Fibroblast of mammary gland (primary cell): ENCODE results near the gene C9orf152.

Experiments used
- DNase-seq: peaks from one replicate; pipeline ENCODE4 v3.0.0-alpha.2; 2010; ENCODE audit warnings: low read depth
- H3K4me3 ChIP-seq: 2 replicates; pipeline ENCODE4 v1.5.1; 2011; ENCODE audit warnings: low read depth, mild to moderate bottlenecking, low read length, moderate library complexity; ENCODE audit not compliant: control insufficient read depth
- TF ChIP-seq, protein P1 (sequence below): conservative IDR thresholded peaks from 2 replicates; pipeline ENCODE4 v1.5.1; 2011; ENCODE audit warnings: low read depth, low read length, inconsistent platforms; ENCODE audit not compliant: control insufficient read depth, insufficient read depth

C9orf152 gene

DNA sequence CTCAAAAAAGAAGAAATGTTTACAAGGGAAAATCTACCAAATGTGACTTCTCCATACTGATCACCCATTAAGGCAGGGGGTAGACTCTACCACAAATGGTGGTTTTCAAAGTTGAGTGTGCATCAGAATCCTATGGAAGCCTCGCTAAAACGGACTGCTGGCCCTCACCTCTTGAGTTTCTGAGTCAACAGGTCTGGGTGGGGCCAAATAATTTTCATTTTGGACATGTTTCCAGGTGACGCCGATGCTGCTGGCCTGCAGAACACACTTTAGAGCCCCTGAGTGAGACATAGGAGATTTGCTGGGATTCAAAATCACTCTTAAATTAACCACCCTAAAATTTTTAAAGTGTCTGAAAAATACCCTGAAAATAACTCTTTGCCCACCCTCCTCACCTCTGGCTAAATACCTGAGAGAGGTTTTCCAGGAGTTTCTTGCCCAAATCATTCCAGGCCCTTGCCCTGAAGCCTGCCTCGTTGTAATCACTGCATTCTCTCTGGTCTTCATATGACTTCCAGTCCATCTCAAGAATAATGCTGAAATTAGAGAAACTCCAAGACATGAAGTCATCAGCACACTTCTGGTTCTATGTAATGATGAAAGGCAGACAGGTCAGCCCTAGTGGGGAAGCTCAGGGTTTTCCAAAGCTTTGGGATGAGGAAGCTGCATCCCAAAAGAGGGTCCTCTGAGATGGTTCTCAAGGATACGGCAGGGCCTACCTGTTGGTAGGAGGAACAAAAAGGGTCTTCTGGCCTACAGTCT lies 18.2 kb downstream of the C9orf152 start:
- H3K4me3 ChIP-seq = no peak overlapping the region
- no peak for DNase-seq
- TF ChIP-seq, protein P1, sequence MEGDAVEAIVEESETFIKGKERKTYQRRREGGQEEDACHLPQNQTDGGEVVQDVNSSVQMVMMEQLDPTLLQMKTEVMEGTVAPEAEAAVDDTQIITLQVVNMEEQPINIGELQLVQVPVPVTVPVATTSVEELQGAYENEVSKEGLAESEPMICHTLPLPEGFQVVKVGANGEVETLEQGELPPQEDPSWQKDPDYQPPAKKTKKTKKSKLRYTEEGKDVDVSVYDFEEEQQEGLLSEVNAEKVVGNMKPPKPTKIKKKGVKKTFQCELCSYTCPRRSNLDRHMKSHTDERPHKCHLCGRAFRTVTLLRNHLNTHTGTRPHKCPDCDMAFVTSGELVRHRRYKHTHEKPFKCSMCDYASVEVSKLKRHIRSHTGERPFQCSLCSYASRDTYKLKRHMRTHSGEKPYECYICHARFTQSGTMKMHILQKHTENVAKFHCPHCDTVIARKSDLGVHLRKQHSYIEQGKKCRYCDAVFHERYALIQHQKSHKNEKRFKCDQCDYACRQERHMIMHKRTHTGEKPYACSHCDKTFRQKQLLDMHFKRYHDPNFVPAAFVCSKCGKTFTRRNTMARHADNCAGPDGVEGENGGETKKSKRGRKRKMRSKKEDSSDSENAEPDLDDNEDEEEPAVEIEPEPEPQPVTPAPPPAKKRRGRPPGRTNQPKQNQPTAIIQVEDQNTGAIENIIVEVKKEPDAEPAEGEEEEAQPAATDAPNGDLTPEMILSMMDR = no peak

DNA sequence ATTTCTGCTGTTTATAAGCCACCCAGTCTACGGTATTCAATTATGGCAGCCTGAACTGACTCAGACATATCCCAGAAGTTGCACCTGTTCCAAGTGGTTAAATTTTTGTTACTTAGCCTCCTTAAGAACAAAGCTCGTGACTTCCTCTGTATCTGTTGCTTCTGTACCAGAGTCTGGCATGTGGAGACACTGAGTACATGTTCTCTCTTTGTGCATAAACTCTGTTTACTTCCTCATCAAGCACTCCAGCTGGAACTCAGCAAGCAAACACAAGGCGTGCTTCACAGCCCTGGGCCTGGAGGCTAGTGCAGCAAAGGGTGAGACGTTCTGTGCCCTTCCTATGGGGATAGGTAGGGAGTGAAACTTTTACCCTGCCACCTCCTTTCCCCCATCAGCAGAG lies 19.0 kb downstream of the C9orf152 start:
- no peak for DNase-seq
- TF ChIP-seq, protein P1 = no peak
- no peak overlapping the region for H3K4me3 ChIP-seq

DNA sequence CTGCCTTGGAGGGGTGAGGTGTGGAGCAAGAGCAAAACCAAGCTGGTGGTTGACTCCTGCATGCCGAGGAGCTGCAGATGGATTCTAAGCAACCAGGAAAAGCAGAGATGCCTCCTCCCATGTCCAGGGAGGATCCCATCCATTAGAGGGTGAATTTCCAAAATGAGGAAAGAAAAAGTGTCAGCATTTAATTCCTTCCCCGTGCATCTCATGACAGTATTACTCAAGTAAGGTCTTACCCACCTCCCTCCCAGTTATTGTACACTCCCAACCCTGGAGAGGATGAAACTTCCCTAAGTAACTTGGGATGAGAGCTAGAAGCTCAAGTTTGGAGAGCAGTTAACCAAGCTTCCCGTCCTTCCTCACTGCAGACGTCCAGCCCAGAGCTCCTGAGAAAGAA lies 19.9 kb downstream of the C9orf152 start:
- TF ChIP-seq, protein P1 = no peak
- no peak overlapping the region for H3K4me3 ChIP-seq
- no peak for DNase-seq

DNA sequence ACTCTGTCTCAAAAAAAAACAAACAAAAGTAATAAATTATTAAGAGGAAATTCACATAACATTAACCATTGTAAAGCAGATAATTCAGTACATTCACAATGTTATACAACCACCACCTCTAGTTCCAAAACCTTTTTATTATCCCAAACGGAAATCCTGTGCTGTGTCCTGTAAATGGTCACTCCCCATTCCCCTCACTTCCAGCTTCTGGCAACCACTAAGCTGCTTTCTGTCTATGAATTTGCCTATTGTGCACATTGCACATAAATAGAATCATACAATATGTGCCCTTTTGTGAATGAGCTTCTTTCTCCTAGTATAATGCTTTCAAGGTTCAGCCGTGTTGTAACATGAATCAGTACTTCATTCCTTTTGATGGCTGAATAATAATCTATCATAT lies 20.8 kb downstream of the C9orf152 start:
- no peak for DNase-seq
- H3K4me3 ChIP-seq = no peak overlapping the region

DNA sequence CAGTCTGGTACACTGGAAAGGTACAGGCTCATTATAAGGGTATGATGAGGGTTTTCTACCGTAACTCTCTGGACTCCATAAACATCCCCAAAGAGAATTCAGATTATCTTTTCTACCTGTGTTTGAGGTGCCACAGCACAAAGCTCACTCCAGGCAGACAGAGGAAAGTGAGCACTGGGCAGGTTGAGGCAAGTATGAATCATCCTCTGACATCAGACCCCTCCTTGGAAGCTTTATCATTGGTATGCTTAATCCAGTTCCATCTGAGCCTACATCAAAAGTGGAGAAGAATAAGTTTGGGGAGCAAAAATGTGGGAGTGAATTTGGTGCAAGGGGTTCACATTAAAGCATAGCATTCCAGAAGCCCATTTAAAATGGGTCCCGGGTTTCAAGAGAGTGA lies 21.7 kb downstream of the C9orf152 start:
- DNase-seq = no peak
- TF ChIP-seq, protein P1 = no peak
- no peak overlapping the region for H3K4me3 ChIP-seq

More for the DNA sequence above, 20.8 kb downstream of the C9orf152 start:
- TF ChIP-seq, protein P1 = no peak

DNA sequence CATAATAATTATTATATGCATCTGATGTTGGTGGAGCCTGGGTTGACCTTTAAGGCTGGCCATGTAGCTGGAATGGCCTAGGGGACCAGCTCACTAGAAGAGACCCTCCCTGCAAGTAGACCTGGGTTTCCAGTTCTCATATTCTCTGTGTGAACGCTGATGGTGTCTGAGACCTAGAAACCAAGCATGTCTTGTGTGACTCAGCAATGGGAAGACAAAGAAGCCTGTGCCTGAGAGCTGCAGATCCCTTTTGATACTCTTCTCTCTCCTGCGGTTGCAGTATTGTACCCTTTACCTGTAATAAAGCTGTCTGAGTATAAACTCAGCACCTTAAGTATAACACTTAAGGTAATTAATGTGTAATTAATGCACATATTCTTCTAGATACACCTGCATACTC lies 22.2 kb downstream of the C9orf152 start:
- H3K4me3 ChIP-seq = no peak overlapping the region
- TF ChIP-seq, protein P1 = no peak
- no peak for DNase-seq
